Activated naive CD8-positive, alpha-beta T cell treated with anti-CD3 and anti-CD28 coated beads, Interleukin-2, amount 10 ng/mL, durations not matched to agents 7 days and 5 days (primary cell): ENCODE data around the gene RCAN1. TPM values are rescaled to one million over a fixed set of nuclear protein-coding genes. Genes with fewer than 3 reads are reported as not detected.
"Not testable (repeated sequence)": the region's sequence is repeated elsewhere in the genome, so short reads cannot be mapped to it uniquely, and the experiment has no call there.

Source experiments
- ATAC-seq: fragments of 150-1000 bp; cut with Tn5 transposase; one replicate; pipeline ENCODE4 v1.10.0; 2021; ENCODE audit warnings: low read depth, moderate library complexity
- POLR2A ChIA-PET: fragments of 350-600 bp; sonication (Branson Sonifier 250); formaldehyde crosslinking; loops from one replicate; lab custom pipeline; 2021; ENCODE audit warnings: antibody characterized with exemption; lab: Charles Lee
- DNase-seq: peaks from one replicate; pipeline ENCODE4 v3.0.0; 2021
- H3K27ac Mint-ChIP-seq: one replicate; pipeline ENCODE4 v1.8.0; 2022; ENCODE audit warnings: mild to moderate bottlenecking, mixed read lengths
- H3K27me3 Mint-ChIP-seq: one replicate; pipeline ENCODE4 v1.8.0; 2022; ENCODE audit warnings: mild to moderate bottlenecking, moderate library complexity, mixed read lengths
- H3K36me3 Mint-ChIP-seq: one replicate; pipeline ENCODE4 v1.8.0; 2021; ENCODE audit warnings: mild to moderate bottlenecking, mixed read lengths
- H3K4me1 Mint-ChIP-seq: one replicate; pipeline ENCODE4 v1.8.0; 2021; ENCODE audit warnings: mixed read lengths
- H3K4me3 Mint-ChIP-seq: one replicate; pipeline ENCODE4 v1.8.0; 2022; ENCODE audit warnings: mild to moderate bottlenecking, moderate library complexity, mixed read lengths
- H3K9me3 Mint-ChIP-seq: one replicate; pipeline ENCODE4 v1.8.0; 2021; ENCODE audit warnings: mixed read lengths
- total RNA-seq, 2 experiments: library from RNA; stranded (reverse); gene quantifications; one replicate each; pipeline ENCODE4 v1.2.3, GENCODE V29; 2021

Gene RCAN1
- total RNA-seq, 2 experiments from 2014 or later: 7.3 to 7.4 TPM

GRCh38 chr21:34583926-34584563 lies 30.9 kb downstream of the RCAN1 start:
- no peak overlapping the region for H3K4me3 Mint-ChIP-seq
- H3K27me3 Mint-ChIP-seq: no peaks in the 10 kb centered on the region
- H3K27ac Mint-ChIP-seq: no peak overlapping the region
- POLR2A ChIA-PET: no interaction called here
- peaks cover 6% of the 10 kb centered on the region for H3K4me1 Mint-ChIP-seq
- DNase-seq (no peak), ATAC-seq (no peak)
- no peaks in the 10 kb centered on the region for H3K36me3 Mint-ChIP-seq
- peaks cover 1% of the 10 kb centered on the region for H3K9me3 Mint-ChIP-seq

- peak; percentile 50 for ATAC-seq
- H3K27ac Mint-ChIP-seq: no peak overlapping the region
These were observed 32.3 kb downstream of the RCAN1 start for GRCh38 chr21:34582506-34583150.

GRCh38 chr21:34580181-34580700 lies 34.7 kb downstream of the RCAN1 start:
- ATAC-seq (no peak), DNase-seq (no peak)
- no peaks in the 10 kb centered on the region for H3K27me3 Mint-ChIP-seq
- no peak overlapping the region for H3K27ac Mint-ChIP-seq
- POLR2A ChIA-PET: no interaction called here
- no peaks in the 10 kb centered on the region for H3K36me3 Mint-ChIP-seq
- H3K9me3 Mint-ChIP-seq: no peaks in the 10 kb centered on the region
- H3K4me1 Mint-ChIP-seq: peaks cover 6% of the 10 kb centered on the region
- no peak overlapping the region for H3K4me3 Mint-ChIP-seq

More at GRCh38 chr21:34582506-34583150, 32.3 kb downstream of the RCAN1 start:
- H3K27me3 Mint-ChIP-seq: no peaks in the 10 kb centered on the region
- H3K4me3 Mint-ChIP-seq: no peak overlapping the region
- POLR2A ChIA-PET: no interaction called here
- peaks cover 1% of the 10 kb centered on the region for H3K9me3 Mint-ChIP-seq
- peaks cover 6% of the 10 kb centered on the region for H3K4me1 Mint-ChIP-seq
- DNase-seq: no peak
- no peaks in the 10 kb centered on the region for H3K36me3 Mint-ChIP-seq

- ATAC-seq (no peak), DNase-seq (no peak)
- Mint-ChIP-seq H3K4me3 (no peak overlapping the region), H3K36me3 (no peaks in the 10 kb centered on the region), H3K9me3 (no peaks in the 10 kb centered on the region), H3K4me1 (peaks cover 9% of the 10 kb centered on the region), H3K27me3 (no peaks in the 10 kb centered on the region), H3K27ac (no peak overlapping the region)
- POLR2A ChIA-PET: no interaction called here
These were observed 35.5 kb downstream of the RCAN1 start for GRCh38 chr21:34579411-34579810.

- H3K27me3 Mint-ChIP-seq: no peaks in the 10 kb centered on the region
- no peak overlapping the region for H3K27ac Mint-ChIP-seq
- POLR2A ChIA-PET: no interaction called here
- peaks cover 3% of the 10 kb centered on the region for H3K36me3 Mint-ChIP-seq
- no peak overlapping the region for H3K4me3 Mint-ChIP-seq
- ATAC-seq: no peak
- DNase-seq: no peak
- peaks cover 6% of the 10 kb centered on the region for H3K9me3 Mint-ChIP-seq
- H3K4me1 Mint-ChIP-seq: peaks cover 6% of the 10 kb centered on the region
These were observed 38.8 kb downstream of the RCAN1 start for GRCh38 chr21:34576041-34576511.

GRCh38 chr21:34574601-34575529 lies 40.0 kb downstream of the RCAN1 start:
- no peak for DNase-seq
- Mint-ChIP-seq H3K27ac (no peak overlapping the region), H3K27me3 (no peaks in the 10 kb centered on the region), H3K36me3 (peaks cover 3% of the 10 kb centered on the region), H3K4me3 (no peak overlapping the region), H3K4me1 (peaks cover 6% of the 10 kb centered on the region), H3K9me3 (peaks cover 6% of the 10 kb centered on the region)
- POLR2A ChIA-PET: interaction anchor here (0.5 kb wide), 1 partner anchor 67 kb away, joined by 3 read pairs; no protein-coding TSS in a partner anchor
- ATAC-seq: no peak

- DNase-seq (no peak), ATAC-seq (no peak)
- Mint-ChIP-seq H3K9me3 (peaks cover 6% of the 10 kb centered on the region), H3K27me3 (no peaks in the 10 kb centered on the region), H3K4me1 (peaks cover 6% of the 10 kb centered on the region), H3K36me3 (peaks cover 8% of the 10 kb centered on the region), H3K27ac (no peak overlapping the region), H3K4me3 (no peak overlapping the region)
- POLR2A ChIA-PET: no interaction called here
These were observed 42.9 kb downstream of the RCAN1 start for GRCh38 chr21:34571994-34572393.

- Mint-ChIP-seq H3K27me3 (no peaks in the 10 kb centered on the region), H3K4me1 (peaks cover 6% of the 10 kb centered on the region), H3K9me3 (peaks cover 6% of the 10 kb centered on the region), H3K4me3 (no peak overlapping the region), H3K36me3 (peaks cover 8% of the 10 kb centered on the region), H3K27ac (no peak overlapping the region)
- ATAC-seq (no peak), DNase-seq (no peak)
- POLR2A ChIA-PET: no interaction called here
These were observed 44.6 kb downstream of the RCAN1 start for GRCh38 chr21:34570313-34570712.

- ATAC-seq: no peak
- no peak for DNase-seq
- POLR2A ChIA-PET: no interaction called here
- Mint-ChIP-seq H3K9me3 (peaks cover 6% of the 10 kb centered on the region), H3K36me3 (peaks cover 8% of the 10 kb centered on the region), H3K27ac (no peak overlapping the region), H3K4me1 (no peaks in the 10 kb centered on the region), H3K27me3 (no peaks in the 10 kb centered on the region), H3K4me3 (no peak overlapping the region)
These were observed 45.4 kb downstream of the RCAN1 start for GRCh38 chr21:34569381-34569979.

GRCh38 chr21:34568801-34569200 lies 46.1 kb downstream of the RCAN1 start:
- H3K27me3 Mint-ChIP-seq, H3K4me1 Mint-ChIP-seq, H3K36me3 Mint-ChIP-seq, H3K27ac Mint-ChIP-seq, ATAC-seq, POLR2A ChIA-PET, H3K4me3 Mint-ChIP-seq, H3K9me3 Mint-ChIP-seq, DNase-seq: not testable (repeated sequence)

- Mint-ChIP-seq H3K27me3 (no peaks in the 10 kb centered on the region), H3K27ac (no peak overlapping the region), H3K36me3 (peaks cover 8% of the 10 kb centered on the region), H3K4me3 (no peak overlapping the region), H3K9me3 (peaks cover 3% of the 10 kb centered on the region), H3K4me1 (no peaks in the 10 kb centered on the region)
- DNase-seq (no peak), ATAC-seq (no peak)
- POLR2A ChIA-PET: no interaction called here
These were observed 47.2 kb downstream of the RCAN1 start for GRCh38 chr21:34567604-34568155.

GRCh38 chr21:34565238-34565637 lies 49.7 kb downstream of the RCAN1 start:
- POLR2A ChIA-PET: no interaction called here

GRCh38 chr21:34563370-34563769 lies 51.5 kb downstream of the RCAN1 start:
- H3K4me3 Mint-ChIP-seq, H3K4me1 Mint-ChIP-seq, H3K27me3 Mint-ChIP-seq, DNase-seq, H3K9me3 Mint-ChIP-seq, ATAC-seq, H3K36me3 Mint-ChIP-seq, H3K27ac Mint-ChIP-seq, POLR2A ChIA-PET: not testable (repeated sequence)

More at GRCh38 chr21:34565238-34565637, 49.7 kb downstream of the RCAN1 start:
- Mint-ChIP-seq H3K4me1 (no peaks in the 10 kb centered on the region), H3K9me3 (no peaks in the 10 kb centered on the region), H3K4me3 (no peak overlapping the region), H3K27me3 (no peaks in the 10 kb centered on the region), H3K27ac (no peak overlapping the region), H3K36me3 (peaks cover 5% of the 10 kb centered on the region)
- ATAC-seq: no peak
- no peak for DNase-seq
